ENCODE measurements around the gene P2RY11. TPM values are rescaled to one million over a fixed set of nuclear protein-coding genes. Genes with fewer than 3 reads are reported as not detected.

The P2RY11 gene
- total RNA-seq, 1 experiment from 2014 or later, result 60.6 TPM

- no peak overlapping the region for H3K23ac ChIP-seq (ENCODE audit: insufficient read length, low read depth, low read length)
- H3K79me2 ChIP-seq (ENCODE audit: insufficient read depth, low read length), result 0 out of 2 replicates have a peak, but pooled peaks cover 2% of the 10 kb centered on the region
- no peak overlapping the region for H3K14ac ChIP-seq (ENCODE audit: insufficient read depth, low read length)
- H4K5ac ChIP-seq (ENCODE audit: insufficient read length, low read depth, low read length), result no peak overlapping the region
- H3K4me1 ChIP-seq (ENCODE audit: insufficient read depth, low read length), result no peaks in the 10 kb centered on the region
- H3K23me2 ChIP-seq (ENCODE audit: insufficient read length, low read depth, low read length, poor library complexity, severe bottlenecking), result no peaks in the 10 kb centered on the region
- H2BK12ac ChIP-seq (ENCODE audit: insufficient read length, low read depth, low read length), result no peak overlapping the region
- H3K9me3 ChIP-seq (ENCODE audit: control insufficient read depth, low read depth, low read length), result no peaks in the 10 kb centered on the region
- H4K8ac ChIP-seq (replicated peaks; ENCODE audit: insufficient read length, low read depth, low read length), result no peak overlapping the region
- H2BK15ac ChIP-seq (ENCODE audit: low read depth, low read length), result no peak overlapping the region
- no peaks in the 10 kb centered on the region; the same call in 1 of the 2 replicates for H3K27me3 Mint-ChIP-seq (ENCODE audit: low read depth)
- no peak for DNase-seq
- H3K56ac ChIP-seq (ENCODE audit: insufficient read length, low read depth, low read length), result no peak overlapping the region
- no peak overlapping the region for H3T11ph ChIP-seq (ENCODE audit: low read length)
- no peak overlapping the region for H2BK120ac ChIP-seq (ENCODE audit: low read depth, low read length, poor library complexity, severe bottlenecking)
- H3K36me3 Mint-ChIP-seq (ENCODE audit: insufficient read depth in 1 of 3, low read depth in 3 of 3), result peaks cover 52 to 97% (median 86%) of the 10 kb centered on the region in 3 experiments; a peak in 6 of 7 replicates
- H4K20me1 ChIP-seq (ENCODE audit: control insufficient read depth, insufficient read depth, insufficient read length), result no peaks in the 10 kb centered on the region
- H3K79me1 ChIP-seq (ENCODE audit: insufficient read depth, low read depth, low read length, poor library complexity, severe bottlenecking), result no peaks in the 10 kb centered on the region
- no peak overlapping the region for H3K27ac ChIP-seq (ENCODE audit: insufficient read length, low read depth, low read length)
- WGBS (ENCODE audit: extremely low coverage, insufficient read length, low lambda C conversion rate), result no CpG with 5 or more reads among the region's 15 CpGs
- H2BK5ac ChIP-seq (ENCODE audit: insufficient read length, low read length), result no peak overlapping the region
- H3K4me3 Mint-ChIP-seq, result no peak overlapping the region
- H3K4ac ChIP-seq (ENCODE audit: low read depth, low read length), result no peak overlapping the region
- no peak overlapping the region for H3K9ac ChIP-seq (ENCODE audit: extremely low read depth, insufficient read length, low read length)
- no peaks in the 10 kb centered on the region for H3K9me3 Mint-ChIP-seq
- H3K18ac ChIP-seq (ENCODE audit: insufficient read length, low read depth, low read length), result no peak overlapping the region
- no peak overlapping the region for H4K91ac ChIP-seq (ENCODE audit: insufficient read length, low read depth, low read length)
- no peaks in the 10 kb centered on the region for H3K27me3 ChIP-seq (ENCODE audit: insufficient read depth, low read length)
- peak overlapping the region in 1 of 3 experiments; percentile 75; a peak in 2 of 7 replicates for H3K27ac Mint-ChIP-seq
- H2AK5ac ChIP-seq (ENCODE audit: insufficient read length, low read length), result no peak overlapping the region
- no peaks in the 10 kb centered on the region for H3K4me1 Mint-ChIP-seq
- no peak overlapping the region for H2BK20ac ChIP-seq (ENCODE audit: low read depth, low read length, poor library complexity, severe bottlenecking)
- TF ChIP-seq, protein P1, sequence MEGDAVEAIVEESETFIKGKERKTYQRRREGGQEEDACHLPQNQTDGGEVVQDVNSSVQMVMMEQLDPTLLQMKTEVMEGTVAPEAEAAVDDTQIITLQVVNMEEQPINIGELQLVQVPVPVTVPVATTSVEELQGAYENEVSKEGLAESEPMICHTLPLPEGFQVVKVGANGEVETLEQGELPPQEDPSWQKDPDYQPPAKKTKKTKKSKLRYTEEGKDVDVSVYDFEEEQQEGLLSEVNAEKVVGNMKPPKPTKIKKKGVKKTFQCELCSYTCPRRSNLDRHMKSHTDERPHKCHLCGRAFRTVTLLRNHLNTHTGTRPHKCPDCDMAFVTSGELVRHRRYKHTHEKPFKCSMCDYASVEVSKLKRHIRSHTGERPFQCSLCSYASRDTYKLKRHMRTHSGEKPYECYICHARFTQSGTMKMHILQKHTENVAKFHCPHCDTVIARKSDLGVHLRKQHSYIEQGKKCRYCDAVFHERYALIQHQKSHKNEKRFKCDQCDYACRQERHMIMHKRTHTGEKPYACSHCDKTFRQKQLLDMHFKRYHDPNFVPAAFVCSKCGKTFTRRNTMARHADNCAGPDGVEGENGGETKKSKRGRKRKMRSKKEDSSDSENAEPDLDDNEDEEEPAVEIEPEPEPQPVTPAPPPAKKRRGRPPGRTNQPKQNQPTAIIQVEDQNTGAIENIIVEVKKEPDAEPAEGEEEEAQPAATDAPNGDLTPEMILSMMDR (conservative IDR thresholded peaks at IDR 0.05), result no peak
- no peak overlapping the region for H2AFZ ChIP-seq (ENCODE audit: low read length)
- H3K4me2 ChIP-seq (ENCODE audit: insufficient read depth, insufficient read length, low read length), result no peak overlapping the region
Observed at GRCh38 chr19:10142701-10143375, 31.3 kb downstream of the P2RY11 start.
